OCI-LY1 (cell line): ENCODE data around the gene MMEL1.

Experiments used
- H2AFZ ChIP-seq: fragments of 200-600 bp; sonication (generic), shearing (Covaris generic); 2 replicates; pipeline ENCODE4 v1.6.0; 2014; ENCODE audit warnings: antibody characterized with exemption, mild to moderate bottlenecking, low read length
- H3F3A ChIP-seq: fragments of 200-600 bp; sonication (generic), shearing (Covaris generic); 2 replicates; pipeline ENCODE4 v1.6.0; 2014; ENCODE audit warnings: mild to moderate bottlenecking, antibody characterized with exemption, low read length, moderate library complexity; ENCODE audit not compliant: insufficient read depth
- H3K27ac ChIP-seq: fragments of 200-600 bp; sonication (generic); 2 replicates; pipeline ENCODE4 v1.5.1; 2014; ENCODE audit warnings: low read length, mixed run types, mild to moderate bottlenecking, low read depth; ENCODE audit not compliant: poor library complexity, severe bottlenecking
- H3K27me3 ChIP-seq: fragments of 200-600 bp; sonication (generic); 2 replicates; pipeline ENCODE4 v1.6.0; 2014; ENCODE audit warnings: antibody characterized with exemption, mild to moderate bottlenecking, low read length, moderate library complexity; ENCODE audit not compliant: insufficient read depth
- H3K36me3 ChIP-seq: fragments of 200-600 bp; sonication (generic); 2 replicates; pipeline ENCODE4 v1.6.1; 2014; ENCODE audit warnings: mild to moderate bottlenecking, antibody characterized with exemption, low read length, moderate library complexity, mixed read lengths; ENCODE audit not compliant: insufficient read depth
- H3K4me1 ChIP-seq: fragments of 200-600 bp; sonication (generic); 2 replicates; pipeline ENCODE4 v1.5.1; 2014; ENCODE audit warnings: mild to moderate bottlenecking, low read length, moderate library complexity; ENCODE audit not compliant: insufficient read depth, severe bottlenecking
- H3K4me2 ChIP-seq: fragments of 200-600 bp; sonication (generic), shearing (Covaris generic); 2 replicates; pipeline ENCODE4 v1.6.1; 2014; ENCODE audit warnings: low read length
- H3K4me3 ChIP-seq: fragments of 200-600 bp; sonication (generic); 2 replicates; pipeline ENCODE4 v1.5.1; 2014; ENCODE audit warnings: low read length, low read depth, mild to moderate bottlenecking, mixed read lengths; ENCODE audit not compliant: poor library complexity, severe bottlenecking
- H3K79me2 ChIP-seq: fragments of 200-600 bp; shearing (Covaris generic); 2 replicates; pipeline ENCODE4 v1.6.1; 2016; ENCODE audit warnings: mixed run types, low read length, mixed read lengths; ENCODE audit not compliant: insufficient read depth
- H3K9ac ChIP-seq: fragments of 200-600 bp; sonication (generic), shearing (Covaris generic); 2 replicates; pipeline ENCODE4 v1.6.1; 2014; ENCODE audit warnings: mild to moderate bottlenecking, low read length, mixed read lengths
- H3K9me2 ChIP-seq: fragments of 200-600 bp; sonication (generic), shearing (Covaris generic); 2 replicates; pipeline ENCODE4 v1.6.1; 2014; ENCODE audit warnings: low read depth, mild to moderate bottlenecking, low read length, mixed read lengths
- H3K9me3 ChIP-seq: fragments of 200-600 bp; shearing (Covaris generic); 2 replicates; pipeline ENCODE4 v1.6.1; 2014; ENCODE audit warnings: low read length, mixed read lengths
- H4K20me1 ChIP-seq: fragments of 200-600 bp; sonication (generic), shearing (Covaris generic); 2 replicates; pipeline ENCODE4 v1.6.0; 2016; ENCODE audit warnings: mild to moderate bottlenecking, low read length; ENCODE audit not compliant: insufficient read depth
- EZH2 ChIP-seq: fragments of 200-600 bp; sonication (generic), shearing (Covaris generic); IDR thresholded peaks from 2 replicates; pipeline ENCODE4 v1.8.0; 2017; ENCODE audit warnings: borderline replicate concordance, mixed run types, mild to moderate bottlenecking, antibody characterized with exemption, low read length, moderate library complexity, mixed read lengths
- TF ChIP-seq, protein P1 (sequence below): fragments of 200-600 bp; sonication (generic), shearing (Covaris generic); IDR thresholded peaks from 2 replicates; pipeline ENCODE4 v1.5.1; 2017; ENCODE audit warnings: mild to moderate bottlenecking, antibody characterized with exemption, low read length, moderate library complexity, mixed read lengths

Gene MMEL1

DNA sequence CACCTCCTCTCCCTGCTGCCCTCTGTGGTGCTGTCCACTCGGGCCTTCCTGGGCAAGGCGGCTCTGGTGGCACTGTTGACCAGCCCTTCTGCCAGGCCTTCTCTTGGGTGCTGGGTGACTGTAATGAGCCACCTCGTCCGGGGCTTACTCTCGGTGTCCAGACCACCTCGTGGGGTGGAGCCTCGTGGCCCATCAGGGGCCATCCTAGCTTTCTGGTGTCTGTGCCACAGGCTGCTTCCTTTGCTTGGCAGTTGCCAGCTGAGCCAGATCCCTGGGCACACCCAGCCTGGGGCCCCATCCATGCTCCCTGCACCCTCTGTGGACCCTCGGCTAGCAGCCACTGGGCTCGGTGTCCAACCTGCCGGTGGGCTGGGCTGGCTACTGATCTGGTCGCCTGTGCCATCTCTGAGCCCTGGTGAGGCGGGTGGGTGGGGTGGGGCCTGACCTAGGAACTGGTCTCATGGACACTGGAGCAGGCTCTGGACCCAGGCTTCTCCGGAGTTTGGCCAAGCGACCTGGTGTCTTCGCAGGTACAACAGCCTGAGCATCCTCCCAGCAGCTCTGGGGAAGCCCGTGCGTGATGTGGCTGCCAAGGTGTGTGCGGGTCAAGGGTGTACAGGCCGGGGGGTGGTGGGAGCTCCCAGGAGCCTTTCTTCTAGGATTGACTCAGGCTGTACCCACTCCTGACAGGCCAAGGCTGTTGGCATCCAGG, 44.8 kb downstream of the MMEL1 start:
- peaks cover 18% of the 10 kb centered on the region for H3K4me1 ChIP-seq
- H3F3A ChIP-seq: no peaks in the 10 kb centered on the region
- H4K20me1 ChIP-seq: no peaks in the 10 kb centered on the region
- H3K36me3 ChIP-seq: no peaks in the 10 kb centered on the region
- peak overlapping the region; percentile 74 for H3K4me3 ChIP-seq
- H3K27me3 ChIP-seq: no peaks in the 10 kb centered on the region; the same call in 1 of the 2 replicates
- no peak overlapping the region for H3K9ac ChIP-seq
- no peak overlapping the region for H2AFZ ChIP-seq
- no peaks in the 10 kb centered on the region for H3K79me2 ChIP-seq
- H3K27ac ChIP-seq: no peak overlapping the region
- TF ChIP-seq, protein P1, sequence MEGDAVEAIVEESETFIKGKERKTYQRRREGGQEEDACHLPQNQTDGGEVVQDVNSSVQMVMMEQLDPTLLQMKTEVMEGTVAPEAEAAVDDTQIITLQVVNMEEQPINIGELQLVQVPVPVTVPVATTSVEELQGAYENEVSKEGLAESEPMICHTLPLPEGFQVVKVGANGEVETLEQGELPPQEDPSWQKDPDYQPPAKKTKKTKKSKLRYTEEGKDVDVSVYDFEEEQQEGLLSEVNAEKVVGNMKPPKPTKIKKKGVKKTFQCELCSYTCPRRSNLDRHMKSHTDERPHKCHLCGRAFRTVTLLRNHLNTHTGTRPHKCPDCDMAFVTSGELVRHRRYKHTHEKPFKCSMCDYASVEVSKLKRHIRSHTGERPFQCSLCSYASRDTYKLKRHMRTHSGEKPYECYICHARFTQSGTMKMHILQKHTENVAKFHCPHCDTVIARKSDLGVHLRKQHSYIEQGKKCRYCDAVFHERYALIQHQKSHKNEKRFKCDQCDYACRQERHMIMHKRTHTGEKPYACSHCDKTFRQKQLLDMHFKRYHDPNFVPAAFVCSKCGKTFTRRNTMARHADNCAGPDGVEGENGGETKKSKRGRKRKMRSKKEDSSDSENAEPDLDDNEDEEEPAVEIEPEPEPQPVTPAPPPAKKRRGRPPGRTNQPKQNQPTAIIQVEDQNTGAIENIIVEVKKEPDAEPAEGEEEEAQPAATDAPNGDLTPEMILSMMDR: no peak
- TF ChIP-seq EZH2: no peak
- no peaks in the 10 kb centered on the region for H3K9me2 ChIP-seq
- H3K9me3 ChIP-seq: no peaks in the 10 kb centered on the region
- H3K4me2 ChIP-seq: peak overlapping the region; percentile 80; the same call in 1 of the 2 replicates

DNA sequence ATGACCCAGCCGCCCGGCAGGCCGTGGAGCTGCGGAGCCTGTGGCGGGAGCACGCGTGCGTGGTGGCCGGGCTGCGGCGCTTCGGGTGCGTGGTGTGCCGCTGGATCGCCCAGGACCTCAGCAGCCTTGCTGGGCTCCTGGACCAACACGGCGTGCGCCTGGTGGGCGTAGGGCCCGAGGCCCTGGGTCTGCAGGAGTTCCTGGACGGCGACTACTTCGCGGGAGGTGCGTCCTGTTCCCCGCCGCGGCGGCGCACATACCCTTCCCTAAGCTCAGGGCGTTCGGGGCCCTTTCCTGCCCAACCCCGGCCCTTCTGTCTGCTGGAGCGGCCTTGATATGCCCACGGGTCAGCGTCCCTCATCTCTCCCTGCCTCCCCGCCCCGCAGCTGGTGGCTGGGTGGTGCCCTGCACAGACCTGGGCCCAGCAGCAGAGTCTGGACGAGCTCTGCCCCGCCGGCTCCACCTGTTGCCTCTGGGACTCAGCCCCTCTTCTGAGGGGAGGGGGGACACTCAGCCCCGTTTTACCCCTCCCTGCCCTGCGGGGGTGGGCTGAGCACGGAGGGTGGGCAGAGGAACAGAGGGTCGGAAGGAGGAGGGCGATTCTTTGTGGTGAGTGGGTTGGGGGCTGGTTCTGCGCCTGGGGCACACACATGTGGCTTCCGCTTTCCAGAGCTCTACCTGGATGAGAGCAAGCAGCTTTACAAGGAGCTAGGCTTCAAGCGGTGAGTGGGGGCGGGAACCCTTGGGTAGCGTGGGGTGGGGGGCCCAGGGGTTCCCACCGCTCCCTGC, 45.6 kb downstream of the MMEL1 start:
- no peak overlapping the region for H3K27ac ChIP-seq
- no peaks in the 10 kb centered on the region for H3F3A ChIP-seq
- H3K4me3 ChIP-seq: peak overlapping the region; percentile 74
- no peaks in the 10 kb centered on the region for H3K36me3 ChIP-seq
- no peak for TF ChIP-seq EZH2
- TF ChIP-seq, protein P1: no peak
- no peaks in the 10 kb centered on the region for H3K9me3 ChIP-seq
- H3K27me3 ChIP-seq: no peaks in the 10 kb centered on the region; the same call in 1 of the 2 replicates
- H3K4me1 ChIP-seq: peaks cover 18% of the 10 kb centered on the region
- H2AFZ ChIP-seq: no peak overlapping the region
- no peaks in the 10 kb centered on the region for H3K9me2 ChIP-seq
- H4K20me1 ChIP-seq: no peaks in the 10 kb centered on the region
- no peaks in the 10 kb centered on the region for H3K79me2 ChIP-seq
- H3K9ac ChIP-seq: peak overlapping the region; percentile 78; the same call in 1 of the 2 replicates
- H3K4me2 ChIP-seq: peak overlapping the region; percentile 80

DNA sequence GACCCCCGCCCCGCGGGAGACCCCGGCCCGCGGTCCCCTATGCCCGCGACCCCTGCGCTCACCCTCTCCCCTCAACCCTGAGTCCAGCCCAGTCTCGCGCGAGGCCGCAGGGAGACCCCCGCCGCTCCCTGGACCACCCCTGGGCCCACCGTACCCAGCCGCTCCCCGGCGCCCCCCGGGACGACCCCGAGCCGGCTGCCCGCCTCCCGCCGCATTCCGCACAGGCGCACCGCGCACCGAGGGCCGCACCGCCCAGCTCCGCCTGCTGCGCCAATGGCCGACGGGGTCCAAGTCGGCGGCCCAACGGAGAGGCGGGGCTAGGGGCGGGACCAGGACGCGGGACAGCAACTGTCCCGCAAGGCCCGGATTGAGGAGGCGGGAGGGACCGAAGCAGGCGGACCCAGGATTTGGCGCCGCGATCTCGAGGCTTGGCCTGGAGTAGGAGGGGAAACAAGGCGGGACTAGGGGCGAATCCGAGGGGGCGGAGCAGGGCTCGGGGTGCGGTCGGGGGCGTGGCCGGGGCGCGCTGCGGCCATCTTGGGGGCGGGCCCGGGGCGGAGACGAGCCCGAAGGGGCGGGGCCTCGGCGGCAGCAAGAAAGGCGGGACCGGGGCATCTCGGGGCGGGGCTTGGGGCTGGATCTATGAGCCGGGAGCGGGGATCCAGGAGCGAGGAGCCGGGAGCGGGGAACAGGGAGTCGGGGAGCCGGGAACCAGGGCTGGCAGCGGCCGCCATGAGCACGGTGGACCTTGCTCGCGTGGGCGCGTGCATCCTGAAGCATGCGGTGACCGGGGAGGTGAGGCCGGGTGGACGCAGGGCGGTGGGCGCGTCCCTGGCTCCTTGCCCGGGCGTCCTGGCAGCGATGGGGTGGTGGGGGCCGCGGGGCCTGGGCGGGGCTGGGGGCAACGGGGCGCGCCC, 46.4 kb downstream of the MMEL1 start, which contains the start of gene PRXL2B:
PRXL2B (plus strand) TSS at position 624 of the 917 bp plus-strand sequence; CDS start at position 733, 109 bp downstream.
- no peaks in the 10 kb centered on the region for H3K79me2 ChIP-seq
- peak within 1 kb of the TSS; percentile 78 for H3K9ac ChIP-seq
- H3K4me1 ChIP-seq: peaks cover 18% of the 10 kb centered on the region
- H3K9me2 ChIP-seq: no peaks in the 10 kb centered on the region
- peak within 1 kb of the TSS; percentile 75 for H3K27ac ChIP-seq
- H4K20me1 ChIP-seq: no peaks in the 10 kb centered on the region
- no peaks in the 10 kb centered on the region; the same call in 1 of the 2 replicates for H3K27me3 ChIP-seq
- TF ChIP-seq, protein P1: no peak
- peak within 1 kb of the TSS; percentile 80 for H3K4me2 ChIP-seq
- H3K36me3 ChIP-seq: no peaks in the 10 kb centered on the region
- H2AFZ ChIP-seq: no peak within 1 kb of the TSS
- H3K9me3 ChIP-seq: no peaks in the 10 kb centered on the region
- H3K4me3 ChIP-seq: peak within 1 kb of the TSS; percentile 74
- no peaks in the 10 kb centered on the region for H3F3A ChIP-seq
